ENCODE data around the gene ADAMTS12. TPM values are rescaled to one million over a fixed set of nuclear protein-coding genes. Genes with fewer than 3 reads are reported as not detected.

The ADAMTS12 gene
- total RNA-seq, 3 donors from 2014 or later (not counting 1 experiment from before 2014, with no cell fraction given), result not detected

- no peak for DNase-seq
- Mint-ChIP-seq H3K27me3 (ENCODE audit: low read depth in 2 of 2) (no peaks in the 10 kb centered on the region), H3K4me3 (no peak overlapping the region), H3K9me3 (peaks cover 2% of the 10 kb centered on the region in 2 donors), H3K36me3 (no peaks in the 10 kb centered on the region), H3K4me1 (no peaks in the 10 kb centered on the region), H3K27ac (no peak overlapping the region)
- intact Hi-C loops (cut with micrococcal nuclease), result no loop called here
- ATAC-seq, result no peak
- 65% methylated on average over 6 of the region's 6 CpGs for WGBS (ENCODE audit: insufficient coverage)
- no peak for TF ChIP-seq CTCF (IDR thresholded peaks at IDR 0.05)
- H3K27ac ChIP-seq (ENCODE audit: low read length), result no peak overlapping the region
- no peaks in the 10 kb centered on the region for H3K9me3 ChIP-seq (ENCODE audit: control insufficient read depth, insufficient read depth, low read length)
- no peaks in the 10 kb centered on the region for H3K4me1 ChIP-seq (ENCODE audit: control insufficient read depth, insufficient read depth, low read length)
- no peak overlapping the region for H3K4me3 ChIP-seq (ENCODE audit: low read length)
- H3K27me3 ChIP-seq (ENCODE audit: control insufficient read depth, insufficient read depth, low read length), result no peaks in the 10 kb centered on the region
- H3K36me3 ChIP-seq (ENCODE audit: control insufficient read depth, insufficient read depth, low read length), result no peaks in the 10 kb centered on the region
These were observed 170.1 kb downstream of the ADAMTS12 start for GRCh38 chr5:33721491-33722200.

GRCh38 chr5:33720176-33720575 lies 171.6 kb downstream of the ADAMTS12 start:
- DNase-seq, result no peak
- Histone ChIP-seq H3K9me3 (ENCODE audit: control insufficient read depth, insufficient read depth, low read length) (no peaks in the 10 kb centered on the region), H3K36me3 (ENCODE audit: control insufficient read depth, insufficient read depth, low read length) (no peaks in the 10 kb centered on the region), H3K4me1 (ENCODE audit: control insufficient read depth, insufficient read depth, low read length) (no peaks in the 10 kb centered on the region), H3K4me3 (ENCODE audit: low read length) (no peak overlapping the region), H3K27ac (ENCODE audit: low read length) (no peak overlapping the region), H3K27me3 (ENCODE audit: control insufficient read depth, insufficient read depth, low read length) (no peaks in the 10 kb centered on the region)
- Mint-ChIP-seq H3K4me1 (no peaks in the 10 kb centered on the region), H3K9me3 (peaks cover 2% of the 10 kb centered on the region in 2 donors), H3K27ac (no peak overlapping the region), H3K4me3 (no peak overlapping the region), H3K27me3 (ENCODE audit: low read depth in 2 of 2) (no peaks in the 10 kb centered on the region), H3K36me3 (no peaks in the 10 kb centered on the region)
- intact Hi-C loops (cut with micrococcal nuclease), result no loop called here
- no peak for TF ChIP-seq CTCF (IDR thresholded peaks at IDR 0.05)
- no CpG with 5 or more reads among the region's 1 CpG for WGBS (ENCODE audit: insufficient coverage)
- ATAC-seq, result no peak

- Mint-ChIP-seq H3K27me3 (ENCODE audit: low read depth in 2 of 2) (no peaks in the 10 kb centered on the region), H3K27ac (no peak overlapping the region), H3K4me3 (no peak overlapping the region), H3K36me3 (no peaks in the 10 kb centered on the region), H3K9me3 (peaks cover 2% of the 10 kb centered on the region in 2 donors), H3K4me1 (no peaks in the 10 kb centered on the region)
- H3K4me3 ChIP-seq (ENCODE audit: low read length), result no peak overlapping the region
- no peak for ATAC-seq
- H3K27ac ChIP-seq (ENCODE audit: low read length), result no peak overlapping the region
- no peaks in the 10 kb centered on the region for H3K9me3 ChIP-seq (ENCODE audit: control insufficient read depth, insufficient read depth, low read length)
- no peaks in the 10 kb centered on the region for H3K27me3 ChIP-seq (ENCODE audit: control insufficient read depth, insufficient read depth, low read length)
- no peak for DNase-seq
- no peaks in the 10 kb centered on the region for H3K4me1 ChIP-seq (ENCODE audit: control insufficient read depth, insufficient read depth, low read length)
- no peak for TF ChIP-seq CTCF (IDR thresholded peaks at IDR 0.05)
- intact Hi-C loops (cut with micrococcal nuclease), result no loop called here
- no CpG with 5 or more reads among the region's 1 CpG for WGBS (ENCODE audit: insufficient coverage)
- no peaks in the 10 kb centered on the region for H3K36me3 ChIP-seq (ENCODE audit: control insufficient read depth, insufficient read depth, low read length)
These were observed 172.0 kb downstream of the ADAMTS12 start for GRCh38 chr5:33719769-33720168.

- H3K36me3 ChIP-seq (ENCODE audit: control insufficient read depth, insufficient read depth, low read length), result no peaks in the 10 kb centered on the region
- ATAC-seq (no peak), DNase-seq (no peak)
- H3K27me3 ChIP-seq (ENCODE audit: control insufficient read depth, insufficient read depth, low read length), result no peaks in the 10 kb centered on the region
- Mint-ChIP-seq H3K9me3 (peaks cover 4 to 6% of the 10 kb centered on the region in 2 donors), H3K4me3 (no peak overlapping the region), H3K4me1 (no peaks in the 10 kb centered on the region), H3K27ac (no peak overlapping the region), H3K36me3 (no peaks in the 10 kb centered on the region), H3K27me3 (ENCODE audit: low read depth in 2 of 2) (no peaks in the 10 kb centered on the region)
- TF ChIP-seq CTCF (IDR thresholded peaks at IDR 0.05), result no peak
- no peak overlapping the region for H3K4me3 ChIP-seq (ENCODE audit: low read length)
- WGBS (ENCODE audit: insufficient coverage), result no CpG with 5 or more reads among the region's 1 CpG
- no peak overlapping the region for H3K27ac ChIP-seq (ENCODE audit: low read length)
- H3K9me3 ChIP-seq (ENCODE audit: control insufficient read depth, insufficient read depth, low read length), result no peaks in the 10 kb centered on the region
- H3K4me1 ChIP-seq (ENCODE audit: control insufficient read depth, insufficient read depth, low read length), result no peaks in the 10 kb centered on the region
- intact Hi-C loops (cut with micrococcal nuclease), result no loop called here
These were observed 176.1 kb downstream of the ADAMTS12 start for GRCh38 chr5:33715661-33716060.
